ENCODE measurements around the gene ACSM2A. TPM values are rescaled to one million over a fixed set of nuclear protein-coding genes. Genes with fewer than 3 reads are reported as not detected.
"Not testable (repeated sequence)": the region's sequence is repeated elsewhere in the genome, so short reads cannot be mapped to it uniquely, and the experiment has no call there.

ACSM2A gene
- total RNA-seq, 1 donor, result not detected

DNA sequence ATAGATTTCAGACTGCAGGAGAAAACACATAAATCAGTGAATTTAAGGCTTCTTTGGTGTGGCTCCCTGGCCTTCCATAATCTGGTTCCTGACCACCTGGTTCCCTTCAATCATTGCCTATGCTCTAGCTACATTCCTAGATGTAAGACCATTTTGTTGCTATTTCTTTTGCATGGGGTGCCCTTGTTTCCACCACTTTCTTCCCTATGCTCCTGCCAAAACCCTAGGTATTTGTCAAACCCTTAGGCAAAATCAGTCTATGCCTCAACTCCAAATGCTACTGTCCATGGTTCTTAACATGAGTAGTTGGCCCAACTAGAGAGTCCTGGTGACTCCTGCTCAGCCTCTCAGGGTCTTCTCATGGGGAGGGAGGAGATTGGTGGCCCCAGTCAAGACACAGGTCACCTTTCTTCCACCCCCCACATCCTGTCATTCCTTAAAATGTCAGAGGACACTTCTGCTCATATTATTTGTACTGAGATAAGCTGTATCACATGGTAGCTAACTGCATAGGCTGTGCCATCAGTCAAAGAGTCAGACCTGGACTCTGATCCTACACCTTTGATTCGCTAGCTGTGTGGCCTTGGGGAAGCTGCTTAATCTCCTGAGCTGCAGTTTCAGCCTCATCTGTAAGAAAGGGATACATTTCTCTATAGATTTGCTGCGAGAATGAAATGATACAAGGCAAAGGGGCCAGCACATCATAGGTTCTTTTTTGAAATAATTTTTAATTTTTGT lies 27.0 kb upstream of the ACSM2A start:
- TF ChIP-seq, protein P1, sequence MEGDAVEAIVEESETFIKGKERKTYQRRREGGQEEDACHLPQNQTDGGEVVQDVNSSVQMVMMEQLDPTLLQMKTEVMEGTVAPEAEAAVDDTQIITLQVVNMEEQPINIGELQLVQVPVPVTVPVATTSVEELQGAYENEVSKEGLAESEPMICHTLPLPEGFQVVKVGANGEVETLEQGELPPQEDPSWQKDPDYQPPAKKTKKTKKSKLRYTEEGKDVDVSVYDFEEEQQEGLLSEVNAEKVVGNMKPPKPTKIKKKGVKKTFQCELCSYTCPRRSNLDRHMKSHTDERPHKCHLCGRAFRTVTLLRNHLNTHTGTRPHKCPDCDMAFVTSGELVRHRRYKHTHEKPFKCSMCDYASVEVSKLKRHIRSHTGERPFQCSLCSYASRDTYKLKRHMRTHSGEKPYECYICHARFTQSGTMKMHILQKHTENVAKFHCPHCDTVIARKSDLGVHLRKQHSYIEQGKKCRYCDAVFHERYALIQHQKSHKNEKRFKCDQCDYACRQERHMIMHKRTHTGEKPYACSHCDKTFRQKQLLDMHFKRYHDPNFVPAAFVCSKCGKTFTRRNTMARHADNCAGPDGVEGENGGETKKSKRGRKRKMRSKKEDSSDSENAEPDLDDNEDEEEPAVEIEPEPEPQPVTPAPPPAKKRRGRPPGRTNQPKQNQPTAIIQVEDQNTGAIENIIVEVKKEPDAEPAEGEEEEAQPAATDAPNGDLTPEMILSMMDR (IDR thresholded peaks at IDR 0.05; ENCODE audit: insufficient read depth, low read length), result no peak
- no peak for DNase-seq (ENCODE audit: low read depth)
- H3K4me3 ChIP-seq (ENCODE audit: low read depth, low read length), result no peak overlapping the region

DNA sequence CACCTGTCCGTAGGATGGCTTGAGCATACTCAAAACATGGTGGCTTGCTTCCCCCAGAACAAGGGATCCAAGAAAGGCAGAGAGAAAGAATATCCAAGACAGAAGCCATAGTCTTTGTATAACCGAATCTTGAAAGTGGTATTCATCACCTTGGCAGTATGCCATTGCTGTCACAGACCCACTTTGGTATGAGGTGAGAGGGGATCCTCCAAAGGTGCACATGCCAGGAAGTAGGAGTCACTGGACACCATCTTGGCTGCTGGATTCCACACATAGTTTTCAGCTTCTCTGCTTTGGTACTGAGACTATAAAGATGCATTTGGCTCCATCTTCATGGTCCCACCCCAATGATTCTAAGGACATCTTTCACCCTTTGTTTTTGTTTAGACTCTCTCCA lies 23.9 kb upstream of the ACSM2A start:
- not testable (repeated sequence) for DNase-seq (ENCODE audit: low read depth)

DNA sequence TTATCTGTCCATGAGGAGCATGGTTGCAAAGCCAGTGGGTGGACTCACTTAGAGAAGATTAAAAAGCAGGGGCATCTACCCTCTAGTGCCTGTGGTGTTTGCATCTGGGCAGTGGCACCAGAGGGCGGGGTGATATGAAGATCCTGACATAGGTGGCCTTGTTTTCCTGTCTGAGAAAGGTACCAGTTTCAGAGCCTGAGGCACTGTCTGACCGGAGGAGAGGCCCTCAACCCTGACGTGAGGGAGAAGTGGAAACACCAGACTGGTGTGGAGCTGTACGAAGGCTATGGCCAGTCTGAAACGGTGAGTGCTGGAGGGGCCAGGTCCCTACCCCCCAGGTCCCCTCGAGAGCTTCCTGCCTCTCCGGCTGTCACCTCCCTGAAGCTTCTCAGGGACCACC lies 21.8 kb upstream of the ACSM2A start:
- not testable (repeated sequence) for H3K4me3 ChIP-seq (ENCODE audit: low read depth, low read length); DNase-seq (ENCODE audit: low read depth)

More for the DNA sequence above, 23.9 kb upstream of the ACSM2A start:
- not testable (repeated sequence) for H3K4me3 ChIP-seq (ENCODE audit: low read depth, low read length)

DNA sequence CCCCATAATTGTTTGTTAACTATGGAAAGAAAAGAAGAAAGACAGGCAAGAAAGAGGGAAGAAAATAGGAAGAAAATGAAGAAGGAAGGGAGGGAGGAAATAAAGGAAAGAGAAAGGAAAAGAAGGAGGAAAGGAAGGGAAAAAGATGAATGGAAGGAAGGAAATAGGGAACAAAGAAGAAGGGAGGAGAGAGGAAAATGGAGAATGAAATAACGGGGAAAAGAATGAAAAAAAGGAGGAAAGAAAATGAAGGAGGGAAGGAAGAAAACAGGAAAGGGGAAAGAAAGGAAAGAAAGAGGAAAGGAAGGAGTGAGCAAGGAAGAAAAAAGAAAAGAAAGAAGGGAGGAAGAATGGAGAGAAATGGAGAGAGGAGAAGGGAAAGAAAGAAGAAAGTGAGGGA lies 20.8 kb upstream of the ACSM2A start:
- not testable (repeated sequence) for H3K4me3 ChIP-seq (ENCODE audit: low read depth, low read length); DNase-seq (ENCODE audit: low read depth)

DNA sequence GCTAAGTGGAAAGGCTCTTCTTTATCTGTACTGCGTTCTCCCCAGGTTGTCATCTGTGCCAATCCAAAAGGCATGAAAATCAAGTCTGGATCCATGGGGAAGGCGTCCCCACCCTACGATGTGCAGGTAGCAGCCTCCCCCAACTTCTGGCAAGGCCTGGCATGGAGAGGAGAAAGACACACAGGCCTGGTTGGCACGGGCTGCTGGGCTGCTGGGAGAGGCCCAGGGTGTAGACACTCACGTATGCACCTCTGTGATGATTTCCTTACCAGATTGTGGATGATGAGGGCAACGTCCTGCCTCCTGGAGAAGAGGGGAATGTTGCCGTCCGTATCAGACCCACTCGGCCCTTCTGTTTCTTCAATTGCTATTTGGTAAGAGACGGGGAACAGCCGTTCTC lies 20.4 kb upstream of the ACSM2A start:
- TF ChIP-seq, protein P1 (IDR thresholded peaks at IDR 0.05; ENCODE audit: insufficient read depth, low read length), result no peak
- H3K4me3 ChIP-seq (ENCODE audit: low read depth, low read length), result no peak overlapping the region
- DNase-seq (ENCODE audit: low read depth), result no peak

DNA sequence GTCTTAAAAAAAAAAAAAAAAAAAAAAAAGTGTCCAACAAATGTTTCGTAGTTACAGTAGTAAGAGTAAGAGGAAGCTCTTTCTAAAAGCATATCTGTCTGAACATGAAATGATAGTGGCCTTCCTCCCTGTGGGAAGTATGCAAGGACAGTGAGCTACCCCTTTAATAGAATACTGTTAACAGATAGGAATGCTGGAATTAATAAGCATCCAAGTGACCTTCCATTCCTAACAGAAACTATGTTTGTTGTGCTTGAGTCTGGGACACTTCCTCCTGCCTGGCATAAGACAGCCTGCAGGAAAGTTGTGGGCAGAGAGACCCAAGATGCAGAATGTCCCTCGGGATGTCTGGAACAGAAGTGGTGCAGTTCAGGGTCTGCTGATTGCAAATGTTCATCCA lies 12.4 kb upstream of the ACSM2A start:
- not testable (repeated sequence) for DNase-seq (ENCODE audit: low read depth); H3K4me3 ChIP-seq (ENCODE audit: low read depth, low read length)

DNA sequence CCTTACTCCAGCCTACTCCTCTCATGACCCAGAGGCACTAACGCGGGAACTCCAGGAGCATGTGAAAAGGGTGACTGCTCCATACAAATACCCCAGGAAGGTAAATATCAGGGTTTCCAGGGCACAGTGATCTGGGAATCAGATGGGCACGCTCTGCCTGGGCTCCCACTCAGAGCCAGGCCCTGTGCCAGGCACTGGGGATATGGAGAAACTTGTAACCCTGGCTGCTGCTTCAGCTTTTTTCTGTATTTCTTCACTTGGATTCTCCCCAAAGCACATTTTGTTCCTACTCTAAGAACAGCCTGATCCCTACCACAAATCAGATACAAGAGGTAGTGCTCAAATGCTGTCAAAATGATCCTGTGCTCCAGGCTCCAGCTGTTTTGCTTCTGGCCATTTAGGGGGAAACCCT lies 11.5 kb upstream of the ACSM2A start:
- not testable (repeated sequence) for H3K4me3 ChIP-seq (ENCODE audit: low read depth, low read length); DNase-seq (ENCODE audit: low read depth)

DNA sequence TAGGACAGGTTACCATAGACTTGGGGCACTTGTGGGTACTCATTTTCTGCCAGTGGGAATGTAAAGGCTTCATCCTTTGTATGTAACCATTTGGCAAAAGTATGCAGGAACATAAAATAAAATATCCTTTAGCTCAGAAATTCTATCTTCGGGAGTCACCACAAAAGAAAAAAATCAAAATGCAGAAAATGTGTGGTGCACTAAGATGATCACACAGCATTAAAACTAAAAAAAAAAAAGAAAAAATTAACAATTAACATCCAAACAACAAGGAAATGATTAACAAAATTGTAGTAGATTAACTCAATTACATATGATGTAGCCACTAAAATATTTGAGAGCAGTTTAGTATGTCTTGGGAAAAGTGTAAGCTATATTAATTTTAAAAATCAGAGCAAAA lies 10.6 kb upstream of the ACSM2A start:
- not testable (repeated sequence) for DNase-seq (ENCODE audit: low read depth); H3K4me3 ChIP-seq (ENCODE audit: low read depth, low read length)

DNA sequence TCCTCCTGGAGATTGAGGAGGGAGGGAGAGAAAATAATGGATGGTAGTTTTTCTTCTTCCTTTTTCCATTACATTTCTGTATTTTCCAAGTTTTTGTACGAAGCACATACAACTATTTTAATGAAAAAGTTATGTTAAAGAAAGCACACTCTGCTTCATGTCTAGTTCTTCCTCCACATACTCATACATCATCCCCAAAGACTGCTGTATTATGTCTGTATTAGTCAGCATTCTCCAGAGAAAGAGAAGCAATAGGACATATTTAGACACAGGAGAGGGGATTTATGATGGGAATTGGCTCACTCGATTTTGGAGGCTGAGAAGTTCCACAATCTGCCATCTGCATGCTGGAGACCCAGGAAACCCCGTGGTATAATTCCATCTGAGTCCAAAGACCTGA lies 10.1 kb upstream of the ACSM2A start:
- no peak for DNase-seq (ENCODE audit: low read depth)
- TF ChIP-seq, protein P1 (IDR thresholded peaks at IDR 0.05; ENCODE audit: insufficient read depth, low read length), result no peak
- H3K4me3 ChIP-seq (ENCODE audit: low read depth, low read length), result no peak overlapping the region

DNA sequence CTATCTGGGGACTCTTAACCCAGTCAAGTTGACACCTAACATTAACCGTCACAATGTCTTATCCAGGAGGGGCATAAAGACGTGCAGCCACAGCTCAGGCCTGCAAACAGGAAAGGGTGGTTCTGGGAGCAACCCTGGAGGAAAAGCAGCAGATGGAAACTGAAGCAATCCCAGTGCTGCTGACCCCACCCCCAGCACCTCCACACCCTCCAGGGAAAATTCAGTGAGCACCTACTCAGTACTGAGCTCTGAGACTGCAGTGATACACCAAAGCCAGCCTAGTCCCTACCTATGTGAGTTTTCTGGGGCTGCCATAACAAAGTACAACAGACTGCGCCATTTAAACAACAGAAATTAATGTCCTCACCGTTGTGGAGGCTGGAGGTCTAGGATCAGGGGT lies 9.5 kb upstream of the ACSM2A start:
- not testable (repeated sequence) for H3K4me3 ChIP-seq (ENCODE audit: low read depth, low read length); DNase-seq (ENCODE audit: low read depth)

DNA sequence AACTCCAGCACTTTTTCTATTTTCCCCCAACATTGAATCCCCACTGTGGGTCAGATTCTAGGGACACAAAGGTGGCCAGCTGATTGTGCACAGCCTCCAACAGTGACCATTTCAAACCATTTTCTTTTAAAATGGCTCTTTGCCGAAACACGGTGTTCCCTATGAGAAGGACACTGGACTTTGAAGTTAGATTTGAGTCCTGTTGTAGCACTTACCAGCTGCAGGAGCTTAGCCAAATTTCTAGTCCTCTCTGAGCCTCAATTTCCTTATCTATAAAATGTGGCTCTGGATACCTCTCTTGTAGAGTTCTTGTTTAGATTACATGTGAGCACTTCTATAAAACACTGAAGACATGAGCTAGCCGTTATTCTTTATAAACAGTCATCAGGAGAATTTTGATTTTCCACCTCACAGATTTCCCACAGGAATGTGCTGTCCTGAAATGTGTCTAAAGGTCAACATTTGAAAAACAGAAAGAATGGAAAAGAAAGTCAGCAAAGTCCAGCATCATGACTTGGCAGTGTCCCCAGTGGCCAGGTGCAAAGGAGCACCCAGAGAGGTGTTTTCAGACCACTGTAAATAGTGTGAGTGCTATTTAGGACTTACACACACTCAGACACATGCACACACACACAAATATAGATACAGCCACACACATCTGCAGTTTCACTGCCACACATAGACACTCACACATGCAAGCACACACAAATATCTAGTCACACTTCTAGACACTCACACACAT lies 4.5 kb upstream of the ACSM2A start:
- H3K4me3 ChIP-seq (ENCODE audit: low read depth, low read length); DNase-seq (ENCODE audit: low read depth): not testable (repeated sequence)

DNA sequence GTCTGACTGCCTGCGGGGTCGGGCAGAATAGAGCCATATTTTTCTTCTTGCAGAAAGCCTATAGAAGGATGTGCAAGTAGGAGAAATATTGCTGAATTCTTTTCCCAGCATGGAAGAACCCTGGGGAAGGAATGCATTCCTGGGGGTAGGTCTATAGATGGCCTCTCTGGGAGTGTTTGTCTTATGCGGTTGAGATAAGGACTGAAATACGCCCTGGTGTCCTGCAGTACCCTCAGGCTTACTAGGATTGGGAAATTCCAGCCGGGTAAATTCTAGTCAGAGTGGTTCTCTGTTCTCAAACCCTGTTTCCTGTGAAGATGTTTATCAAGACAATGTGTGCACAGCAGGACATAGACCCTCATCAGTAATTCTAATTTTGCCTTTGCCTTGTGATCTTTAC lies 2.3 kb downstream of the ACSM2A start:
- not testable (repeated sequence) for H3K4me3 ChIP-seq (ENCODE audit: low read depth, low read length); DNase-seq (ENCODE audit: low read depth)

DNA sequence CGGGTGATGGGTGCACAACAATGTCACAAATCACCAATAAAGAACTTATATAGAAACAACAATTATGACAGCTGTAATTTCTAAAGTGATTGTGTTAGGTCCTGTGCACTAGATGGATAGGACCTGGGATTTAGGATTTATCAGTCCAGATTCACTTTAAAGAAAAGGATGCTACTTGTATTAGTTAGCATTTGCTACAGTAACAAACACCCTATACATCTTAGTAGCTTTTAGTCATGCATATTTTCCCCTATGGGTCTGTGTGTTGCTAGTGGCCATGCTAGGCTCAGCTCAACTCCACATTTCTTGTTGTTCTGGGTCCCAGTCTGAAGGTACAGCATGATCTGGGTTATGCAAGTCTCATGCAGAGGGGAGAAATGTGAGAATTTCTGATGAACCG lies 7.9 kb downstream of the ACSM2A start:
- H3K4me3 ChIP-seq (ENCODE audit: low read depth, low read length); DNase-seq (ENCODE audit: low read depth): not testable (repeated sequence)

DNA sequence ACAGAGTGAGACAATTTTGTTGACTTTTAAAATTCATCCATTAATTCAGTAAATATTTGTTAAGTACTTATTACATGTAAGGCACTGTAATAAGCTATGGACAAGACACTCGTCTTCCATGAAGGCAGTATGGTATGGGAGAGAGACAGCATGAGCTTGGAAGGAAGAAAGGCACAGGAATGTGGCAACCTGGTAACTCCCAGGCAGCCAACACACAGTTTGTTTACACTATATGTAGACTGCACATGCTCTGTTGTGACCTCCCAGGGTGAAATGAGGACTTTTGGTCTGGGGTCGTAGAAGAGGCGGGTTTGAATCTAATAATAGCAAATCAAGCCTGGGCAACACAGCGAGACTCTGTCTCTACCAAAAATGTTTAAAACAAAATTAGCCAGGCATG lies 9.0 kb downstream of the ACSM2A start:
- DNase-seq (ENCODE audit: low read depth); H3K4me3 ChIP-seq (ENCODE audit: low read depth, low read length): not testable (repeated sequence)

DNA sequence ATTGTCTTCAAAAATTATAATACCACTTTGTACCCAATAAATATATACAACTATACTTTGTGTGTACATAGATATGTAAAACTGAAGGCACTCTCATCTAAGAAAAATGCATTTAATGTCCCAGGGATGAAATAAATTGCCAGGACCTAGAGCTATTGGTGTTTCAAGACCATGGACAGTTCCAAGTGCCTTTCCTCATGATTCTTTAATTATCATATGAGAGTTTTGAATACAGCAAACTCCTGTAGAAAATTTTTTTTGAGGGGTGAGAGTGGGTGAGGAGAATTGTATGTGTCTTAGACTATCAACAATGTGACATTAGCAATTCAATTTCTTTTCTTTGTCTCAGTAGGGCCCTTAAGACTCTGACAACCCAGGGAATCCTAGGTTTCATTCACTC lies 17.6 kb downstream of the ACSM2A start:
- not testable (repeated sequence) for H3K4me3 ChIP-seq (ENCODE audit: low read depth, low read length)

DNA sequence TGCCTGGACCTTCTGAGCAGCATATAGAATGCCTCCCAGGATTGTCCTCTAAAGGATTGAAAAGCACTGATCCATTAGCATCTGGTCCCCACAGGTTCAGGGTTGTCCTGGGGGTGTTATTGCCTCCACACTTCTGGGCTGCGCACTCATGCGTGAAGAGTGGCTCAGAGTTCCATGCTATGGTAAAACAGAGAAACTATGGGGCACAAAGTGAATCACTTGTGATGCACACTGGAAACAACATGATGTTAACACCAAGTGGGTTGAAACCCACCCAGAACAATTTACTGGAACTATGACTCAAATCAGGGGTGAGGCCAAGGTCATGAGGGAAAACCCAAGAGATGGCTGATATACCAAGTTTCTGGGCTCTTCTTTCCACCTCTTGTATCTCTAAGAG lies 18.6 kb downstream of the ACSM2A start:
- H3K4me3 ChIP-seq (ENCODE audit: low read depth, low read length); DNase-seq (ENCODE audit: low read depth): not testable (repeated sequence)

More for the DNA sequence above, 17.6 kb downstream of the ACSM2A start:
- not testable (repeated sequence) for DNase-seq (ENCODE audit: low read depth)

All from fibroblast of the aortic adventitia (primary cell).